Measurements from ENCODE around the gene CAPN12. TPM values are rescaled to one million over a fixed set of nuclear protein-coding genes. Genes with fewer than 3 reads are reported as not detected.
A peak's percentile ranks its signal among the peaks of the same experiment; 100 is the strongest.

The CAPN12 gene
- total and polyA plus RNA-seq, 2 experiments from 2014 or later, result 19.1 to 20.5 TPM

DNA sequence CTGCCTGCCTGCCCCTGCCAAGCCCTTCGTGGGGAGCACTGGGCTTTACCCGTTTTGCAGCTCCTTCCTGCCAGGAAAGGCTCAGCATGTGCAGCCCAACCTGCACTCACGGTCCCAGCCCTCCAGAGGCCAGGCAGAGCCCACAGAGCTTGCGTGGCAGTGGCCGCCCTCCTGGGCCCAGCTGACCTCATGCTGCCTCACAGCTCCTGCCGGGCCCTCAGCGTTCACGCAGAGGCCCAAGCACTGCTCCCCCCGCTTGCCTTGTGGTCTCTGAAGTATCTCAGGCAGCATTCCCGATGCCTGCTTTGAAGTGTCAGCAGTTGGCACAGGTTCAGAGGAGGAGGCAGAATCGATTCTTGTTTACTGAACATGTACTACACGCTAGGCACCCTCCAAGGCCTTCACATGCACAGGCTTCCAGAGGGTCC, 32.5 kb downstream of the CAPN12 start:
- H3F3A ChIP-seq (replicated peaks; ENCODE audit: low read depth), result 0 out of 2 replicates have a peak, but pooled peaks cover 3% of the 10 kb centered on the region
- H4K20me1 ChIP-seq (replicated peaks; ENCODE audit: insufficient read depth), result no peaks in the 10 kb centered on the region; the same call in 1 of the 2 replicates
- Mint-ChIP-seq H3K27me3 (ENCODE audit: insufficient read depth, low read depth, poor library complexity) (peaks cover 21% of the 10 kb centered on the region), H3K36me3 (ENCODE audit: low read depth) (peaks cover 80% of the 10 kb centered on the region), H3K4me3 (no peak overlapping the region), H3K4me1 (no peaks in the 10 kb centered on the region), H3K9me3 (no peaks in the 10 kb centered on the region; the same call in 2 of the 3 replicates), H3K27ac (no peak overlapping the region)
- TF ChIP-seq JUNB (IDR thresholded peaks at IDR 0.05; ENCODE audit: unreplicated experiment) (no peak), ZNF114 (CRISPR knock-in tag; IDR thresholded peaks at IDR 0.05) (no peak), CREB1 (CRISPR knock-in tag; IDR thresholded peaks at IDR 0.05; ENCODE audit: low read depth) (no peak)
- H3K4me2 ChIP-seq, result no peak overlapping the region
- peaks cover 36% of the 10 kb centered on the region for H3K36me3 ChIP-seq (ENCODE audit: insufficient read depth)
- no peaks in the 10 kb centered on the region for H3K4me1 ChIP-seq (ENCODE audit: insufficient read depth)
- no peak overlapping the region for H3K27ac ChIP-seq (ENCODE audit: low read depth)
- no peaks in the 10 kb centered on the region for H3K27me3 ChIP-seq (ENCODE audit: insufficient read depth)
- H3K9me2 ChIP-seq (ENCODE audit: insufficient read depth), result no peaks in the 10 kb centered on the region
- H3K79me2 ChIP-seq (replicated peaks; ENCODE audit: insufficient read depth), result no peaks in the 10 kb centered on the region; the same call in 1 of the 2 replicates
- H2AFZ ChIP-seq, result no peak overlapping the region
- ATAC-seq (no peak), DNase-seq (ENCODE audit: low spot score) (no peak)
- H3K4me3 ChIP-seq, result no peak overlapping the region

DNA sequence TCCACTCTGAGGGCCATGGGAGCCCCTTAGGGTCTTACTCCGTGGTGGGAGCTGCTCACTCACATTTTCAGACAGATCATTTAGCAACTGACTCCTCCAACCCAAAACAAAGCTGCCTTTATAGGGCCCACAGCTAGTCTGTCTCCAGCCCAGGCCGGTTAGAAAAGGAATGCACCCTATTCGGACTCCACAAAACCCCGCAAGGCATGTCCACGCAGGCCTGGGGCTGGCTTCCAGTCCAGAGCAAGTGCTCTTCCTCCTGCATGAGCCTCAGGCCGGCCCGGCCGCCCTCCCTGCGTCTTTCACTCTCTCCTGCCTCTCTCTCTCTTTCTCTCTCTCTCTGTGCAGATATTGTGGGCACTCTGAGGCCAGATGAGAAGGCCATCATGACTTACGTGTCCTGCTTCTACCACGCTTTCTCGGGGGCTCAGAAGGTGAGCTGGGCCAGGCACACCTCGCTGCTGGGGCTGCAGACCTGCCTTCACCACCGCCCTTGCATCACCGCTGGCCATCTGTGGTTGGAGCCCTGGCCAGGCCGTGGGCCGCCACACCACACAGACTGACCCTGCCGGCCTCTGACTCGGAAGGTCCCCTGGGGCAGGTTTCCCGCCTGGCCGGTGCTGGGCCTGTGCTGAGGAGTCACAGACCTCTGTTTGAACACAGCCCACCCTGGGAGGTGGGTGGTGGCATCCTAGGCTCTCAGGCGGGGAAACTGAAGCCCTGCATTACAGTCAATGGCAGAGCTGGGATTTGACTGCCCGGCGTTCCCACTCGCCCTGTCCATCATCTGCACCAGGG, 33.1 kb downstream of the CAPN12 start:
- peaks cover 37% of the 10 kb centered on the region for H3K36me3 ChIP-seq (ENCODE audit: insufficient read depth)
- Mint-ChIP-seq H3K36me3 (ENCODE audit: low read depth) (peaks cover 78% of the 10 kb centered on the region), H3K27me3 (ENCODE audit: insufficient read depth, low read depth, poor library complexity) (peaks cover 17% of the 10 kb centered on the region), H3K9me3 (no peaks in the 10 kb centered on the region; the same call in 2 of the 3 replicates), H3K27ac (peak overlapping the region; percentile 47; the same call in 1 of the 2 replicates), H3K4me1 (no peaks in the 10 kb centered on the region), H3K4me3 (no peak overlapping the region)
- H3F3A ChIP-seq (replicated peaks; ENCODE audit: low read depth), result 0 out of 2 replicates have a peak, but pooled peaks cover 3% of the 10 kb centered on the region
- H3K9me2 ChIP-seq (ENCODE audit: insufficient read depth), result no peaks in the 10 kb centered on the region
- no peak overlapping the region for H3K4me2 ChIP-seq
- no peaks in the 10 kb centered on the region for H3K27me3 ChIP-seq (ENCODE audit: insufficient read depth)
- no peaks in the 10 kb centered on the region for H3K4me1 ChIP-seq (ENCODE audit: insufficient read depth)
- no peaks in the 10 kb centered on the region; the same call in none of the 2 replicates for H4K20me1 ChIP-seq (replicated peaks; ENCODE audit: insufficient read depth)
- peaks cover 6% of the 10 kb centered on the region; the same call in 1 of the 2 replicates for H3K79me2 ChIP-seq (replicated peaks; ENCODE audit: insufficient read depth)
- no peak for DNase-seq (ENCODE audit: low spot score)
- no peak overlapping the region; the same call in 1 of the 2 replicates for H3K27ac ChIP-seq (ENCODE audit: low read depth)
- no peak overlapping the region for H2AFZ ChIP-seq
- H3K4me3 ChIP-seq, result no peak overlapping the region
- ATAC-seq, result no peak
- no peak for TF ChIP-seq EZH2phosphoT487 (IDR thresholded peaks at IDR 0.05; ENCODE audit: unreplicated experiment)
- no peak for TF ChIP-seq ZNF331 (CRISPR knock-in tag; IDR thresholded peaks at IDR 0.05; ENCODE audit: low read depth)
- no peak for TF ChIP-seq JUNB (IDR thresholded peaks at IDR 0.05; ENCODE audit: unreplicated experiment)
- TF ChIP-seq, protein P1, sequence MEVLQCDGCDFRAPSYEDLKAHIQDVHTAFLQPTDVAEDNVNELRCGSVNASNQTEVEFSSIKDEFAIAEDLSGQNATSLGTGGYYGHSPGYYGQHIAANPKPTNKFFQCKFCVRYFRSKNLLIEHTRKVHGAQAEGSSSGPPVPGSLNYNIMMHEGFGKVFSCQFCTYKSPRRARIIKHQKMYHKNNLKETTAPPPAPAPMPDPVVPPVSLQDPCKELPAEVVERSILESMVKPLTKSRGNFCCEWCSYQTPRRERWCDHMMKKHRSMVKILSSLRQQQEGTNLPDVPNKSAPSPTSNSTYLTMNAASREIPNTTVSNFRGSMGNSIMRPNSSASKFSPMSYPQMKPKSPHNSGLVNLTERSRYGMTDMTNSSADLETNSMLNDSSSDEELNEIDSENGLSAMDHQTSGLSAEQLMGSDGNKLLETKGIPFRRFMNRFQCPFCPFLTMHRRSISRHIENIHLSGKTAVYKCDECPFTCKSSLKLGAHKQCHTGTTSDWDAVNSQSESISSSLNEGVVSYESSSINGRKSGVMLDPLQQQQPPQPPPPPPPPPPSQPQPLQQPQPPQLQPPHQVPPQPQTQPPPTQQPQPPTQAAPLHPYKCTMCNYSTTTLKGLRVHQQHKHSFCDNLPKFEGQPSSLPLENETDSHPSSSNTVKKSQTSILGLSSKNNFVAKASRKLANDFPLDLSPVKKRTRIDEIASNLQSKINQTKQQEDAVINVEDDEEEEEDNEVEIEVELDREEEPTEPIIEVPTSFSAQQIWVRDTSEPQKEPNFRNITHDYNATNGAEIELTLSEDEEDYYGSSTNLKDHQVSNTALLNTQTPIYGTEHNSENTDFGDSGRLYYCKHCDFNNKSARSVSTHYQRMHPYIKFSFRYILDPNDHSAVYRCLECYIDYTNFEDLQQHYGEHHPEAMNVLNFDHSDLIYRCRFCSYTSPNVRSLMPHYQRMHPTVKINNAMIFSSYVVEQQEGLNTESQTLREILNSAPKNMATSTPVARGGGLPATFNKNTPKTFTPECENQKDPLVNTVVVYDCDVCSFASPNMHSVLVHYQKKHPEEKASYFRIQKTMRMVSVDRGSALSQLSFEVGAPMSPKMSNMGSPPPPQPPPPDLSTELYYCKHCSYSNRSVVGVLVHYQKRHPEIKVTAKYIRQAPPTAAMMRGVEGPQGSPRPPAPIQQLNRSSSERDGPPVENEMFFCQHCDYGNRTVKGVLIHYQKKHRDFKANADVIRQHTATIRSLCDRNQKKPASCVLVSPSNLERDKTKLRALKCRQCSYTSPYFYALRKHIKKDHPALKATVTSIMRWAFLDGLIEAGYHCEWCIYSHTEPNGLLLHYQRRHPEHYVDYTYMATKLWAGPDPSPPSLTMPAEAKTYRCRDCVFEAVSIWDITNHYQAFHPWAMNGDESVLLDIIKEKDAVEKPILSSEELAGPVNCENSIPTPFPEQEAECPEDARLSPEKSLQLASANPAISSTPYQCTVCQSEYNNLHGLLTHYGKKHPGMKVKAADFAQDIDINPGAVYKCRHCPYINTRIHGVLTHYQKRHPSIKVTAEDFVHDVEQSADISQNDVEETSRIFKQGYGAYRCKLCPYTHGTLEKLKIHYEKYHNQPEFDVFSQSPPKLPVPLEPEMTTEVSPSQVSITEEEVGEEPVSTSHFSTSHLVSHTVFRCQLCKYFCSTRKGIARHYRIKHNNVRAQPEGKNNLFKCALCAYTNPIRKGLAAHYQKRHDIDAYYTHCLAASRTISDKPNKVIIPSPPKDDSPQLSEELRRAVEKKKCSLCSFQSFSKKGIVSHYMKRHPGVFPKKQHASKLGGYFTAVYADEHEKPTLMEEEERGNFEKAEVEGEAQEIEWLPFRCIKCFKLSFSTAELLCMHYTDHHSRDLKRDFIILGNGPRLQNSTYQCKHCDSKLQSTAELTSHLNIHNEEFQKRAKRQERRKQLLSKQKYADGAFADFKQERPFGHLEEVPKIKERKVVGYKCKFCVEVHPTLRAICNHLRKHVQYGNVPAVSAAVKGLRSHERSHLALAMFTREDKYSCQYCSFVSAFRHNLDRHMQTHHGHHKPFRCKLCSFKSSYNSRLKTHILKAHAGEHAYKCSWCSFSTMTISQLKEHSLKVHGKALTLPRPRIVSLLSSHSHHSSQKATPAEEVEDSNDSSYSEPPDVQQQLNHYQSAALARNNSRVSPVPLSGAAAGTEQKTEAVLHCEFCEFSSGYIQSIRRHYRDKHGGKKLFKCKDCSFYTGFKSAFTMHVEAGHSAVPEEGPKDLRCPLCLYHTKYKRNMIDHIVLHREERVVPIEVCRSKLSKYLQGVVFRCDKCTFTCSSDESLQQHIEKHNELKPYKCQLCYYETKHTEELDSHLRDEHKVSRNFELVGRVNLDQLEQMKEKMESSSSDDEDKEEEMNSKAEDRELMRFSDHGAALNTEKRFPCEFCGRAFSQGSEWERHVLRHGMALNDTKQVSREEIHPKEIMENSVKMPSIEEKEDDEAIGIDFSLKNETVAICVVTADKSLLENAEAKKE (CRISPR knock-in tag; IDR thresholded peaks at IDR 0.05), result no peak
- TF ChIP-seq EZH2 (IDR thresholded peaks at IDR 0.05; ENCODE audit: low read depth, unreplicated experiment), result no peak
- no peak for TF ChIP-seq STAT1 (IDR thresholded peaks at IDR 0.05; ENCODE audit: unreplicated experiment)
- TF ChIP-seq ZNF114 (CRISPR knock-in tag; IDR thresholded peaks at IDR 0.05), result no peak
- TF ChIP-seq, protein P2, sequence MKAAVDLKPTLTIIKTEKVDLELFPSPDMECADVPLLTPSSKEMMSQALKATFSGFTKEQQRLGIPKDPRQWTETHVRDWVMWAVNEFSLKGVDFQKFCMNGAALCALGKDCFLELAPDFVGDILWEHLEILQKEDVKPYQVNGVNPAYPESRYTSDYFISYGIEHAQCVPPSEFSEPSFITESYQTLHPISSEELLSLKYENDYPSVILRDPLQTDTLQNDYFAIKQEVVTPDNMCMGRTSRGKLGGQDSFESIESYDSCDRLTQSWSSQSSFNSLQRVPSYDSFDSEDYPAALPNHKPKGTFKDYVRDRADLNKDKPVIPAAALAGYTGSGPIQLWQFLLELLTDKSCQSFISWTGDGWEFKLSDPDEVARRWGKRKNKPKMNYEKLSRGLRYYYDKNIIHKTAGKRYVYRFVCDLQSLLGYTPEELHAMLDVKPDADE (IDR thresholded peaks at IDR 0.05), result no peak
- TF ChIP-seq POLR2AphosphoS5 (IDR thresholded peaks at IDR 0.05; ENCODE audit: low read depth), result no peak
- no peak for TF ChIP-seq NANOG (IDR thresholded peaks at IDR 0.05; ENCODE audit: borderline replicate concordance)
